ENCODE measurements around the gene IKZF1. TPM values are rescaled to one million over a fixed set of nuclear protein-coding genes. Genes with fewer than 3 reads are reported as not detected.

IKZF1 gene
- total RNA-seq, 6 donors from 2014 or later: 33.8 to 65.1 (median 49.8) TPM

DNA sequence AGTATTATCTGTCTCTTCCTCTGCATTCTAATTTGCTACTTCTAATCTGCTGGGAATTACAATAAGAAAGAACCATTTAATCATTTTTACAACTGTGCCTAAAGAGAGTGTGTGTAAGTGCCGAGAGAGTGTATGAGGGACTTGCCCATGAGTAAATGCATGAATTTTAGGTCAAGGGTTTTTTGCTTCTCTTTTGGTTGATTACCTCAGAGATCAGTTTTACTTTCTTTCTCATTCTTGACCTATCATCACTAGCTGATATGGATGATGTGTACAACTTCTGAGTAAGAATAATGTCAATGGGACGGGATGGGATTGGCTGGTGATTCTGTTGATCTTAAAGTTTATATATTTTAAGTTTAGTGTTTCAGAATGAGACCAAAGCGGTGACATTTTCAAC, 47.8 kb downstream of the IKZF1 start:
- TF ChIP-seq POLR2AphosphoS5 (IDR thresholded peaks at IDR 0.05): no peak
- TF ChIP-seq POLR2A (IDR thresholded peaks at IDR 0.05): peak in 1 of 4 donors; percentile 23
- no peak for TF ChIP-seq EP300 (IDR thresholded peaks at IDR 0.05)
- 73 to 75% methylated on average over 3 of the region's 3 CpGs for WGBS, 2 donors

DNA sequence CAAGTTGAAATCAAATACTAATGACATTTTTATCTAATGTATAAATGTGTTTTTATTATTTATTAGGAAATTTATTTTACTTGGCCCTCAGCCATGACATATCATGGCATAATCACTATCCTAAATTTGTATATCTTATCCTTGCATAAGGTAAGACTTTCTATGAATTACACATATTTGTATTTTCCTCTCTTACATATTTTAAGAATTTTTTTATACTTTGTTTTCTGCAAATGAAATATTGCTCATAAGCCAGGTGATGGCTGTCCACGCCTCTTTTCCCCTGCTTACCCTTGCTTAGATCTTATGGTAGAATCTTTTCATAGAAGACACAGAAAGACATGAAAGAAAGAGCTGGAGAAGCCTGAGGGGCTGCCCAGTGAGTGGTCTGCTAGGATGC, 48.2 kb downstream of the IKZF1 start:
- Histone ChIP-seq H3K27me3 (no peaks in the 10 kb centered on the region), H3K4me1 (peaks cover 0 to 18% (median 8%) of the 10 kb centered on the region in 4 donors), H3K27ac (peak overlapping the region in 1 of 4 donors; percentile 30), H3K36me3 (no peaks in the 10 kb centered on the region), H3K4me3 (no peak overlapping the region), H3K9me3 (no peaks in the 10 kb centered on the region)
- TF ChIP-seq POLR2A (IDR thresholded peaks at IDR 0.05) (no peak), EP300 (IDR thresholded peaks at IDR 0.05) (no peak), POLR2AphosphoS5 (IDR thresholded peaks at IDR 0.05) (no peak), CTCF (IDR thresholded peaks at IDR 0.05) (no peak)
- ATAC-seq (ENCODE audit: low FRiP score in 2 of 2): no peak
- WGBS, 2 donors: 92 to 93% methylated on average over 1 of the region's 1 CpG
- DNase-seq: no peak

More for the DNA sequence above, 47.8 kb downstream of the IKZF1 start:
- peak overlapping the region; percentile 5 to 67 (median 16) for H3K27ac ChIP-seq
- no peak for DNase-seq
- H3K9me3 ChIP-seq: no peaks in the 10 kb centered on the region
- H3K27me3 ChIP-seq: no peaks in the 10 kb centered on the region
- H3K4me3 ChIP-seq: no peak overlapping the region
- no peaks in the 10 kb centered on the region for H3K36me3 ChIP-seq
- H3K4me1 ChIP-seq: peaks cover 0 to 18% (median 7%) of the 10 kb centered on the region in 4 donors
- ATAC-seq (ENCODE audit: low FRiP score in 2 of 2): no peak

DNA sequence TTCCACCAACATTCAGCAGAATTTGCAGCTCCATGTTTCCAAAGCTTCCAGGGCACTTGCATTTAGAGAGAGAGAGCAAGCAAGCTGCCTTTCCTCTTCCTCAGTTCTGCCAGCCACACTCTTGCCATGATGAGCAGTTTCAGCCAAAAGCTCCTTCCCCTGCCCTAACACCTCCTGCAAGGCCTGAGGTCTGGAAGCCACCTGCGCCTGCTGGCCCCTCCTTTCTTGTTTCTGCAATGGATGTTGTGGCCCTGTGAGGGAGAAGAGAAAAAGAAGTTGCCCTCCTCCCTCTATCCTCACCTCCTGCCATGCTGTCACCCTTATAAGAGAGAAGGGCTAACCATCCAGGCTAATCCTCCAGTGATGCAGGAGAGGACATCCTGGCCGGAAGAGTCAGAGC, 48.7 kb downstream of the IKZF1 start:
- 75 to 89% methylated on average over 2 of the region's 2 CpGs for WGBS, 2 donors
- Histone ChIP-seq H3K36me3 (no peaks in the 10 kb centered on the region), H3K4me3 (no peak overlapping the region), H3K9me3 (no peaks in the 10 kb centered on the region), H3K27ac (peak overlapping the region in 2 of 4 donors; percentile 19 to 30), H3K4me1 (peaks cover 0 to 18% (median 8%) of the 10 kb centered on the region in 4 donors), H3K27me3 (no peaks in the 10 kb centered on the region)
- ATAC-seq (ENCODE audit: low FRiP score in 2 of 2): no peak
- no peak for TF ChIP-seq POLR2A (IDR thresholded peaks at IDR 0.05)
- TF ChIP-seq POLR2AphosphoS5 (IDR thresholded peaks at IDR 0.05): no peak
- TF ChIP-seq EP300 (IDR thresholded peaks at IDR 0.05): no peak
- TF ChIP-seq CTCF (IDR thresholded peaks at IDR 0.05): no peak
- no peak for DNase-seq

GRCh38 chr7:50353894-50354595, 49.5 kb downstream of the IKZF1 start:
- H3K36me3 ChIP-seq: no peaks in the 10 kb centered on the region
- H3K4me1 ChIP-seq: peaks cover 0 to 18% (median 8%) of the 10 kb centered on the region in 4 donors
- ATAC-seq (ENCODE audit: low FRiP score in 2 of 2) (no peak), DNase-seq (no peak)
- 83 to 84% methylated on average over 7 to 9 of the region's 9 CpGs for WGBS, 2 donors
- peak overlapping the region in 1 of 4 donors; percentile 30 for H3K27ac ChIP-seq
- H3K9me3 ChIP-seq: no peaks in the 10 kb centered on the region
- H3K4me3 ChIP-seq: no peak overlapping the region
- H3K27me3 ChIP-seq: no peaks in the 10 kb centered on the region
- TF ChIP-seq EP300 (IDR thresholded peaks at IDR 0.05): no peak
- TF ChIP-seq POLR2A (IDR thresholded peaks at IDR 0.05): no peak
- no peak for TF ChIP-seq CTCF (IDR thresholded peaks at IDR 0.05)
- no peak for TF ChIP-seq POLR2AphosphoS5 (IDR thresholded peaks at IDR 0.05)

DNA sequence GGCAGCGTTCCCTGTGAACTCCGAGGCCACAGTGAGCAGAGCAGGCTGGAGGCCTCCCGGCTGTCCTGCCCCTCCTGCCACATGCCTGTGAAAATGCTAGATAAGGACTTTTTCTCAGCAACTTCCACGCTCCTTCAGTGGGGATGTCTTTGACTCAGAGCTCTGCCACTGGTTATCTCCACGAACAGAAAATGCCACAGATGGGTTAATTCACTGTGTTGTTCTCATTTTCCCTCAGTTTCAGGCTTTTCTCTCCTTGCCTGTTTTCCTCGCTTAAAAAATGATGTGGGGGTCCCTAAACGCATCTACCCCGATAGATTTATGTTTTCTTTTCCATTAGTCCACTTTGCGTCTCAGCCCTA, 51.3 kb downstream of the IKZF1 start:
- 48 to 53% methylated on average over 9 of the region's 9 CpGs for WGBS, 2 donors
- peak in 1 of 2 donors; percentile 49 for ATAC-seq (ENCODE audit: low FRiP score in 2 of 2)
- DNase-seq: no peak
- Histone ChIP-seq H3K27me3 (no peaks in the 10 kb centered on the region), H3K4me3 (no peak overlapping the region), H3K27ac (peak overlapping the region in 3 of 4 donors; percentile 57 to 79 (median 58)), H3K36me3 (no peaks in the 10 kb centered on the region), H3K4me1 (peaks cover 0 to 21% (median 15%) of the 10 kb centered on the region in 4 donors), H3K9me3 (no peaks in the 10 kb centered on the region)
- TF ChIP-seq EP300 (IDR thresholded peaks at IDR 0.05) (no peak), CTCF (IDR thresholded peaks at IDR 0.05) (no peak), POLR2A (IDR thresholded peaks at IDR 0.05) (no peak), POLR2AphosphoS5 (IDR thresholded peaks at IDR 0.05) (no peak)
